ENCODE results near the gene RAC3. TPM values are rescaled to one million over a fixed set of nuclear protein-coding genes. Genes with fewer than 3 reads are reported as not detected.

RAC3 gene
- total RNA-seq, 1 experiment from 2014 or later: 120 TPM

GRCh38 chr17:82039695-82040299, 8.3 kb downstream of the RAC3 start:
- Histone ChIP-seq H3K9me3 (ENCODE audit: control insufficient read depth in 1 of 2, insufficient read depth in 1 of 2, low read depth in 1 of 2, low read length in 2 of 2) (no peaks in the 10 kb centered on the region), H2AFZ (ENCODE audit: low read depth, low read length, poor library complexity, severe bottlenecking) (no peak overlapping the region), H3K4me1 (ENCODE audit: control insufficient read depth in 1 of 2, insufficient read depth in 2 of 2, low read length in 2 of 2) (peaks cover 10 to 26% of the 10 kb centered on the region in 2 experiments), H3K4me3 (replicated peaks in 1 of 2; ENCODE audit: low read depth in 1 of 2, low read length in 2 of 2) (no peak overlapping the region), H3K4me2 (ENCODE audit: low read length) (no peak overlapping the region), H3K9ac (ENCODE audit: low read length) (no peak overlapping the region), H4K20me1 (ENCODE audit: insufficient read depth) (no peaks in the 10 kb centered on the region), H3K36me3 (ENCODE audit: control insufficient read depth in 1 of 2, insufficient read depth in 2 of 2, low read length in 2 of 2) (peaks cover 0 to 12% of the 10 kb centered on the region in 2 experiments; a peak in 1 of 4 replicates), H3K9me2 (ENCODE audit: insufficient read depth) (no peaks in the 10 kb centered on the region), H3K27me3 (ENCODE audit: insufficient read depth, low read length) (no peaks in the 10 kb centered on the region), H3K79me2 (ENCODE audit: insufficient read depth, low read length) (peaks cover 18% of the 10 kb centered on the region; the same call in 1 of the 2 replicates), H3K27ac (ENCODE audit: low read depth, low read length) (no peak overlapping the region)
- intact Hi-C loops (cut with micrococcal nuclease): loop anchor here (10.0 kb wide), 2 partner anchors 255 to 375 kb away; partner anchors contain the start of genes HEXD and OGFOD3
- TF ChIP-seq CEBPB (IDR thresholded peaks at IDR 0.05; ENCODE audit: low read depth) (no peak), SP1 (IDR thresholded peaks at IDR 0.05; ENCODE audit: low read depth) (no peak)
- ChIA-PET CTCF (interaction anchor here (1.3 kb wide), 1 partner anchor 9 kb away, joined by 4 read pairs; no protein-coding TSS in a partner anchor), POLR2A (no interaction called here), RAD21 (ENCODE audit: low non-redundant PET in 1 of 2, low total read pairs in 2 of 2, uncharacterized antibody in 2 of 2, unreplicated experiment in 2 of 2) (no interaction called here)
- BruUV-seq (replicated peaks): no TSS peak
- no peak for DNase-seq (ENCODE audit: low read depth, low spot score)
- no peak for ATAC-seq

- peaks cover 8% of the 10 kb centered on the region; the same call in 1 of the 2 replicates for H3K79me2 ChIP-seq (ENCODE audit: insufficient read depth, low read length)
- H3K9ac ChIP-seq (ENCODE audit: low read length): no peak overlapping the region
- ATAC-seq (no peak), DNase-seq (ENCODE audit: low read depth, low spot score) (no peak)
- ChIA-PET CTCF (interaction anchor here (1.2 kb wide), 1 partner anchor 11 kb away, joined by 3 read pairs; no protein-coding TSS in a partner anchor), POLR2A (no interaction called here), RAD21 (ENCODE audit: low non-redundant PET in 1 of 2, low total read pairs in 2 of 2, uncharacterized antibody in 2 of 2, unreplicated experiment in 2 of 2) (no interaction called here)
- no peak overlapping the region for H2AFZ ChIP-seq (ENCODE audit: low read depth, low read length, poor library complexity, severe bottlenecking)
- H3K9me2 ChIP-seq (ENCODE audit: insufficient read depth): no peaks in the 10 kb centered on the region
- H3K36me3 ChIP-seq (ENCODE audit: control insufficient read depth in 1 of 2, insufficient read depth in 2 of 2, low read length in 2 of 2): no peaks in the 10 kb centered on the region
- no peak overlapping the region for H3K4me2 ChIP-seq (ENCODE audit: low read length)
- no peaks in the 10 kb centered on the region for H4K20me1 ChIP-seq (ENCODE audit: insufficient read depth)
- intact Hi-C loops (cut with micrococcal nuclease): no loop called here
- no peak overlapping the region for H3K4me3 ChIP-seq (replicated peaks in 1 of 2; ENCODE audit: low read depth in 1 of 2, low read length in 2 of 2)
- H3K27me3 ChIP-seq (ENCODE audit: insufficient read depth, low read length): no peaks in the 10 kb centered on the region
- BruUV-seq (replicated peaks): no TSS peak
- H3K9me3 ChIP-seq (ENCODE audit: control insufficient read depth in 1 of 2, insufficient read depth in 1 of 2, low read depth in 1 of 2, low read length in 2 of 2): no peaks in the 10 kb centered on the region
- peaks cover 6 to 11% of the 10 kb centered on the region in 2 experiments for H3K4me1 ChIP-seq (ENCODE audit: control insufficient read depth in 1 of 2, insufficient read depth in 2 of 2, low read length in 2 of 2)
- no peak overlapping the region for H3K27ac ChIP-seq (ENCODE audit: low read depth, low read length)
- TF ChIP-seq RAD21 (IDR thresholded peaks at IDR 0.05; ENCODE audit: low read depth): no peak
- TF ChIP-seq REST (IDR thresholded peaks at IDR 0.05; ENCODE audit: low read depth): no peak
- no peak for TF ChIP-seq ATF3 (IDR thresholded peaks at IDR 0.05)
- TF ChIP-seq MAX (IDR thresholded peaks at IDR 0.05): no peak
- TF ChIP-seq EZH2 (IDR thresholded peaks at IDR 0.05): no peak
- no peak for TF ChIP-seq ZBTB33 (IDR thresholded peaks at IDR 0.05; ENCODE audit: extremely low read depth, insufficient replicate concordance, low read length)
- TF ChIP-seq EGR1 (IDR thresholded peaks at IDR 0.05; ENCODE audit: low read depth): no peak
- TF ChIP-seq YY1 (IDR thresholded peaks at IDR 0.05; ENCODE audit: extremely low read depth, insufficient replicate concordance, low read depth, low read length): no peak
- TF ChIP-seq FOSL1 (IDR thresholded peaks at IDR 0.05; ENCODE audit: low read depth): no peak
- no peak for TF ChIP-seq SIN3A (IDR thresholded peaks at IDR 0.05; ENCODE audit: low read depth)
- TF ChIP-seq EZH2phosphoT487 (IDR thresholded peaks at IDR 0.05; ENCODE audit: borderline replicate concordance): no peak
Measured at GRCh38 chr17:82041144-82041814, 9.8 kb downstream of the RAC3 start.
